22Rv1 (cell line): ENCODE measurements around the gene COL4A6.
"Not testable (repeated sequence)": the region's sequence is repeated elsewhere in the genome, so short reads cannot be mapped to it uniquely, and the experiment has no call there.

Experiments used
- H3K27ac ChIP-seq: fragments of 450-650 bp; 2 replicates; pipeline ENCODE4 v1.5.1; 2017
- ZFX ChIP-seq: fragments of 450-650 bp; IDR thresholded peaks from 2 replicates; pipeline ENCODE4 v1.6.1; 2017; ENCODE audit warnings: antibody characterized with exemption, borderline replicate concordance
- TF ChIP-seq, protein P1 (sequence below): fragments of 450-650 bp; IDR thresholded peaks from 2 replicates; pipeline ENCODE4 v1.5.1; 2017; ENCODE audit warnings: mild to moderate bottlenecking

COL4A6 gene

DNA sequence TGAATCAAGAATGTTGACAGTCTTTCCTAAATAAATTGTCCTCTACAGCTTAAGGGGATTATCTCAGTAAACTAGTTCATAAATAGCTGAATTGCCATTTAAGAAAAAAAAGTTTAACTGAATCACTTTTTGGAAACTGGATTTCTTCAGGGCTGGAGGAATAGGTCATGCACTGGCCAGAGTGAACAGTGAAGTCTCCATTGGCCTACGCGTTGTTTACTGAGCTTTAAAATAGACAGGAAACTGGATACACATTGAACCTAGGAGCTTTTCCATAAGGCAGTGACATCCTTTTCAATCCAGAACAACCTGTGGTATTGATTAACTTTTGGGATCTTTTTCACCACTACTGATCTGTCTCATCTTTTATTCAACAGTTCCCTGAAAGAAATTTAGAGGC, 58.0 kb downstream of the COL4A6 start:
- TF ChIP-seq, protein P1, sequence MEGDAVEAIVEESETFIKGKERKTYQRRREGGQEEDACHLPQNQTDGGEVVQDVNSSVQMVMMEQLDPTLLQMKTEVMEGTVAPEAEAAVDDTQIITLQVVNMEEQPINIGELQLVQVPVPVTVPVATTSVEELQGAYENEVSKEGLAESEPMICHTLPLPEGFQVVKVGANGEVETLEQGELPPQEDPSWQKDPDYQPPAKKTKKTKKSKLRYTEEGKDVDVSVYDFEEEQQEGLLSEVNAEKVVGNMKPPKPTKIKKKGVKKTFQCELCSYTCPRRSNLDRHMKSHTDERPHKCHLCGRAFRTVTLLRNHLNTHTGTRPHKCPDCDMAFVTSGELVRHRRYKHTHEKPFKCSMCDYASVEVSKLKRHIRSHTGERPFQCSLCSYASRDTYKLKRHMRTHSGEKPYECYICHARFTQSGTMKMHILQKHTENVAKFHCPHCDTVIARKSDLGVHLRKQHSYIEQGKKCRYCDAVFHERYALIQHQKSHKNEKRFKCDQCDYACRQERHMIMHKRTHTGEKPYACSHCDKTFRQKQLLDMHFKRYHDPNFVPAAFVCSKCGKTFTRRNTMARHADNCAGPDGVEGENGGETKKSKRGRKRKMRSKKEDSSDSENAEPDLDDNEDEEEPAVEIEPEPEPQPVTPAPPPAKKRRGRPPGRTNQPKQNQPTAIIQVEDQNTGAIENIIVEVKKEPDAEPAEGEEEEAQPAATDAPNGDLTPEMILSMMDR = no peak
- no peak for TF ChIP-seq ZFX
- H3K27ac ChIP-seq = no peak overlapping the region

DNA sequence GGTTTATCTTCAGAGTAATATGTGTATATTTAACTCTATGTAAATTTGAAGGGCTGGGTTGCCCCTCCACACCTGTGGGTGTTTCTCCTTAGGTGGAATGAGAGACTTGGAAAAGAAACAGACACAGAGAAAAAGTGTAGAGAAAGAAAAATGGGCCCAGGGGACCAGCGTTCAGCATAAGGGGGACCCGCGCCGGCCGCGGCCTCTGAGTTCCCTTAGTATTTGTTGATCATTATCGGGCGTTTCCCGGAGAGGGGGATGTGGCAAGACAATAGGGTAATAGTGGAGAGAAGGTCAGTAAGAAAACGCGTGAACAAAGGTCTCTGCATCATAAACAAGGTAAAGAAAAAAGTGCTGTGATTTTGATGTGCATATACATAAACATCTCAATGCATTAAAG, 61.4 kb downstream of the COL4A6 start:
- H3K27ac ChIP-seq = not testable (repeated sequence)

DNA sequence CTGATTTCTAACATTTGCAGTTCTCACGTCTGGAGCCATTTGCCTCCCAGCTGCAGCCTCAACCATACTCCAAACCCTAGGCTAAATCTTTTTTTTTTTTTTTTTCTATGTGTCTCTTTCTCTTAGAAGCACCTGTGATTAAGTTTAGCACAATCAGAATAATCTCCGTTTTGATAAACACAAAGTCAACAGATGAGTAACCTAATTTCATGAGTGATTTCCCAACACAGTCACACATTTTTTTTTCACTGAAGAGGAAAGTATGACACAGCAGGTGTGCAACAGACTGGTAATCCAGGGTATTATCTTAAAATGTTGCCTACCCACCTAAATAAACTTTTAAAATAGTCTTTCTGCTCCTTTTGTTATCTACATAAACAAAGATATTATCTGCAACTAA, 62.6 kb downstream of the COL4A6 start:
- not testable (repeated sequence) for H3K27ac ChIP-seq

DNA sequence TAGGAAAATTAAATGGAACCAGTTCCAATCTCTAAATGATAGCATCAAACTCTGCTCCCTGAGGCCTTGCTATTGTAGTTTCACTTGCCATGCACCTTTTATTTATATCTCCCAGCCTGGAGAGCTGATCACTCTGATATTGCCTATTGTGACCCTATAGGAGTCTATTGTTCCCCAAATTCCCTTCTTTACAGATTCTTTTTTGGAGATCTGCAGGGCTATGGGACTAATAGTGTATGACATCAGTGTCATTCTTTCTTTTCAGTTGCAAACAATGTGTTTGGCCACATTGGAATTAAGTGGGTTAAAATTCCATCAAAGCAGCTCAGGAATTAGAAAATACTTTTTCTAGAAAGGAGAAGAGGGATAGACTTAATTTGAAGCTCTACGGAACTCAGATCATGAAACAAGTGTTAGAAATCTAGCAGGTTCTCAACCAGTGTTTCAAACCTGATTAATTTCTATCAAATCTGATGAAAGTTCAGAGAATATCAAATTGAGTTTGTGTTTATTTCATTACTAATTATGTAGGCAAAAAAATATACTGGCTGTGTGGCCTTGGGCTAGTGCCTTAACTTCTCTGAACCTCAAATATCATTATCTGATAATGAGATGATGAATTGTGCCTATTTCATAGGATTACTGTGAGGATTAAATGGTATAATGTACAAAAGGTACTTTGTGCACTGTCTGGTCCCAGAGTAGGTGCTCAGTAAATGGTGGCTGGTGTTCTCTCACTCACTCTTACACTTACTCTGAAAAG, 71.4 kb downstream of the COL4A6 start:
- H3K27ac ChIP-seq = no peak overlapping the region
- TF ChIP-seq ZFX = no peak
- TF ChIP-seq, protein P1 = no peak

DNA sequence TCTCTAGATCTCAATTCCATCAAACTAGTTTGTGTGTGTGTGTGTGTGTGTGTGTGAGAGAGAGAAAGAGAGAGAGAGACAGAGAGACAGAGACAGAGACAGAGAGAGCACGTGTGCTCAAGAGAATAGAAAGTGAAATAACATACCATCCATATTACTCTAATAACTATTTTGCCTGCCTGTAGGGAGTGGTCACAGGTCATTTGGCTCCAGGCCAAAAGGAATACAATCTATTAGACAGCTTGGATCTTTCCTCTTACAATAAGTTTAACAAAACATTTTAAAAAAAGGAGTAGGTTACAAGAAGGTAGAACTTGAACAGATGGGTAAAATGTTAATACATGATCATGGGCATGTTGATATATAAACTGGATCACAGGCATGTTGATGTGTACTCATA, 76.2 kb downstream of the COL4A6 start:
- no peak overlapping the region for H3K27ac ChIP-seq
- TF ChIP-seq, protein P1 = no peak
- TF ChIP-seq ZFX = no peak

DNA sequence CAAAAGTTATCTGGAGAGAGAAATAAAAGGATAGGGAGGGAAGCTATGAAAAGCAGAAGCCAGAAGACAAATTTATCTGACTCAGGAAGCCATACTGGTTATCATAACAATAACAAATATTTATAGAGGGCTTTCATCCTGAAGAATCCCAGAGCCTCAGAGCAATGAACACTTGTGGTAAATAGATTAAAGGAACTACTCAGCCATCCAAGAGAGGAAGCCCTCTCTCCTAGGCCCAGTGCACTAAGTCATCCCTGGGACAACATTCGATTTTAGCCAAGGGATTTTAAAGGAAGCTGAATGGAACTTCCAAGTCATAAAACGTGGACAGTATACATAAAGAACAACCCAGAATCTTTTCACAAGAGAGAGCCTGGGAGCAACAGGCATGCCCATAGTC, 76.9 kb downstream of the COL4A6 start:
- TF ChIP-seq, protein P1 = no peak
- no peak for TF ChIP-seq ZFX
- no peak overlapping the region for H3K27ac ChIP-seq

DNA sequence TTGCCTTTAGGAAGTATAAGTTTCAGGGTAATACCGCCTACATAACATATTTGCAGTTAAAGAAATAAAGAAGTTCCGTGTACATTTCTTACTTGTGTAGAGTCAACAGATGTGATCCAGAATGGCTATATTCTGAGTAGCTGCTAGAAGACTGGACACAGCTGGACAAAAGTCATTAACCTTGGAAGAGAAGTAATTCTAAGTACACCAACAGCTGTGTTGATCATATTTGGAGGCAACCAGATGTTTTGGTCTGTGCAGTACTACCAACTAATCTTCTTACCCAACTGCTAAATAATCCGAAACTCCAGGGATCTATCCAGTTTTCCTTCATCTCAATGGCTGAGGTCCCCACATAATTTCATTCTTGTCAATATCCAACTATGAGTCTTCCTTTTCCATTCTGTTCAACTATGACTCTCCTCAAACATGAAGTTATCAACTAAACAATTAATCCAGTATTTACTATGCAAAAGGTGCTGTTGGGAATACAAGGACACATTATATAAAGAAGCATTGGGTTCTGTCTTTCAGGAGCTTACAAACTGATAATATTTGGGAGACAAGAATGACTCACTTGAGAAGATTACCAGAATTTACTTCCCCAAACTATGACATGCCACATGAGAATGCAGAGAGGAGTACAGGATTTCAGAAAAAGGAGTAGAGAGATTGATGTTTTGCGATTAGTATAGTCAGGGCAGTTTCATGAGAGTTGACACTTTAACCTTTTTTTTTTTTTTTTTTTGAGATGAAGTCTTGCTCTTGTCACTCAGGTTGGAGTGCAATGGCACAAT, 78.2 kb downstream of the COL4A6 start:
- no peak overlapping the region for H3K27ac ChIP-seq
- no peak for TF ChIP-seq ZFX
- TF ChIP-seq, protein P1 = no peak

DNA sequence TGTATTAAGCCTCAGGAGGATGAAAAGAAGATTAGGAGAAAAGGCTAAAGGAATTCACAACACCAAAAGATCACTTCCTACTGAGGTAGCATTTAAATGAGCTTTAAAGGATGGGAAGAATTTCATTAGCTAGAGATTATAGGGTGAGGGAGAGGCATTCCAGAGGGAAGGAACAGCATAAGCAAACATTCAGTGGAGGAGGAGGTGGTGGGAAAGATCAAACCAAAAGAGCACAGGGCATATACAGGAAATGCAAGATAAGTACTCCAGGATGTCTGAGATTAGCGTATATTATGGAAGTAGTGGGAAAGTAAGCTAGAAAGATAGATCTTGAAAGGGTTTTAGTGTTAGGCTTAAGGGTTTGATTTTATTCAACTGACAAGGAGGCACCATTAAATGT, 84.8 kb downstream of the COL4A6 start:
- TF ChIP-seq, protein P1 = no peak
- TF ChIP-seq ZFX = no peak
- no peak overlapping the region for H3K27ac ChIP-seq
